ENCODE measurements around the gene ST3GAL6. TPM values are rescaled to one million over a fixed set of nuclear protein-coding genes. Genes with fewer than 3 reads are reported as not detected.

ST3GAL6 gene
- total and polyA plus RNA-seq, 2 of the 8 experiments (the other 6 are each of a cell fraction or from before 2014, with no cell fraction given): 3.3 to 6.1 TPM

DNA sequence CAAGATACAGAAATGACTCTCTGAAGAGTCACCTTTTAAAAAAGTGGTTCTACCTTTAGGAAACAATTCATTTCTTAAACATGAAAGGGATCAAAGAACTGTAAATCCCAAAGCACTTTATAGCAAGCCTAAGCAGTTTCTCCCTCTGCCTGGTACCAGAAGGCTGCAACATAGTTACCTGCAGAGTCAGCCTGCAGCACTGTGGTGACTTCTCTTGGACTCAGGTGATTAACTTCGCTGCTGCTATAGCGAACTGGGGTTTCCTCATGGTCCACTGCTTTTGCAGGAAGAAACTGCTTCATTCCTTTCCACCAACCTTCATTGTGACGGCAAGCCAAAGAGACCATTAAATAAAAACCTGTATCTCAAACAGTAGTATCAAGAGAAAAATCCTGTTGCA lies 37.3 kb downstream of the ST3GAL6 start:
- CTCF ChIA-PET (ENCODE audit: partially characterized antibody): interaction anchor here (0.7 to 2.3 kb wide), 8 partner anchors 12 to 203 kb away, joined by 3 to 8 read pairs (median 4); no protein-coding TSS in a partner anchor

More for the DNA sequence above, 37.3 kb downstream of the ST3GAL6 start:
- H3K27ac ChIP-seq (ENCODE audit: low read depth, low read length): no peak overlapping the region
- H2AFZ ChIP-seq (ENCODE audit: low read length): no peak overlapping the region
- H4K91ac ChIP-seq (replicated peaks; ENCODE audit: insufficient read length, low read length): no peak overlapping the region
- no peak overlapping the region for H4K8ac ChIP-seq (ENCODE audit: extremely low read depth, insufficient read depth, low read length)
- no peak overlapping the region for H3K18ac ChIP-seq (ENCODE audit: extremely low read depth, low read length)
- H4K5ac ChIP-seq (ENCODE audit: insufficient read length, low read depth, low read length): no peak overlapping the region
- H4K20me1 ChIP-seq (replicated peaks in 1 of 2; ENCODE audit: control insufficient read depth in 1 of 2, insufficient read depth in 2 of 2, low read length in 2 of 2): peaks cover 0 to 1% of the 10 kb centered on the region in 2 experiments
- 95% methylated on average over 3 of the region's 3 CpGs; no CpG with 5 or more reads in 1 of the 2 experiments for WGBS, 2 experiments (ENCODE audit: extremely low coverage in 1 of 2, insufficient coverage in 1 of 2, insufficient read length in 1 of 2, insufficient replicate concordance in 2 of 2, low coverage in 1 of 2, low lambda C conversion rate in 2 of 2, missing lambda C conversion rate in 1 of 2)
- H2BK120ac ChIP-seq (replicated peaks; ENCODE audit: low read depth, low read length): no peak overlapping the region
- no peaks in the 10 kb centered on the region for H3K27me3 ChIP-seq (replicated peaks in 1 of 4; ENCODE audit: control insufficient read depth in 3 of 4, extremely low read depth in 1 of 4, insufficient read depth in 3 of 4, low read length in 3 of 4)
- H2BK12ac ChIP-seq (ENCODE audit: low read depth, low read length): no peak overlapping the region
- no peak for FAIRE-seq
- no peak overlapping the region for H3K4me2 ChIP-seq (ENCODE audit: insufficient read depth in 1 of 2, low read depth in 2 of 2, low read length in 2 of 2)
- H3K56ac ChIP-seq (replicated peaks; ENCODE audit: insufficient read length, low read depth, low read length): no peak overlapping the region
- no peaks in the 10 kb centered on the region for H3K79me2 ChIP-seq (ENCODE audit: control insufficient read depth in 1 of 2, insufficient read depth in 2 of 2, low read length in 2 of 2)
- H2BK20ac ChIP-seq (ENCODE audit: low read length): no peak overlapping the region
- no peak for DNase-seq (ENCODE audit: low read depth in 1 of 2, low spot score in 2 of 2)
- H3K23ac ChIP-seq (ENCODE audit: insufficient read length): no peak overlapping the region
- H3K4me3 ChIP-seq (ENCODE audit: extremely low read depth in 1 of 4, insufficient read depth in 2 of 4, low read depth in 3 of 4, low read length in 4 of 4): no peak overlapping the region
- no peak overlapping the region for H2AK5ac ChIP-seq (ENCODE audit: low read depth, low read length)
- no peak overlapping the region for H3K9ac ChIP-seq (replicated peaks in 1 of 4; ENCODE audit: extremely low read depth in 1 of 4, low read depth in 3 of 4, low read length in 3 of 4)
- peaks cover 5 to 29% (median 8%) of the 10 kb centered on the region in 4 experiments for H3K36me3 ChIP-seq (ENCODE audit: control insufficient read depth in 2 of 4, insufficient read depth in 4 of 4, low read length in 3 of 4)
- no peaks in the 10 kb centered on the region for H3K23me2 ChIP-seq (ENCODE audit: low read depth, low read length)
- no peak overlapping the region for H3K14ac ChIP-seq (ENCODE audit: insufficient read length)
- no peak for TF ChIP-seq RNF2 (IDR thresholded peaks at IDR 0.05; ENCODE audit: borderline replicate concordance, low read depth, low read length, missing control alignments, poor library complexity, severe bottlenecking)
- TF ChIP-seq SUZ12 (IDR thresholded peaks at IDR 0.05; ENCODE audit: low read length): no peak
- TF ChIP-seq EZH2 (IDR thresholded peaks at IDR 0.05; ENCODE audit: low read depth, low read length, severe bottlenecking): no peak
- no peak for TF ChIP-seq RBBP5 (IDR thresholded peaks at IDR 0.05; ENCODE audit: borderline replicate concordance, low read depth, low read length)
- TF ChIP-seq NANOG (IDR thresholded peaks at IDR 0.05; ENCODE audit: insufficient read depth, low read depth, low read length, poor library complexity, severe bottlenecking): no peak
- no peak for TF ChIP-seq SIN3A (conservative IDR thresholded peaks at IDR 0.05 in 1 of 2, IDR thresholded peaks at IDR 0.05 in 1 of 2; ENCODE audit: low read depth in 1 of 2, low read length in 2 of 2)
- H3K9me3 ChIP-seq (ENCODE audit: insufficient read depth in 2 of 2, low read depth in 1 of 2, low read length in 1 of 2): no peaks in the 10 kb centered on the region
- POLR2A ChIA-PET (ENCODE audit: partially characterized antibody): no interaction called here
- H3K4me1 ChIP-seq (replicated peaks in 1 of 4; ENCODE audit: control insufficient read depth in 3 of 4, insufficient read depth in 4 of 4, low read length in 3 of 4): no peaks in the 10 kb centered on the region
- H3K79me1 ChIP-seq (ENCODE audit: low read depth, low read length): no peaks in the 10 kb centered on the region
- no peak overlapping the region for H2BK15ac ChIP-seq (ENCODE audit: low read length)
- no peak overlapping the region for H2BK5ac ChIP-seq (ENCODE audit: low read depth, low read length)
- H3K4ac ChIP-seq (replicated peaks; ENCODE audit: insufficient read length, low read depth, low read length): no peak overlapping the region
